ENCODE results near the gene FRAT2.
A peak's percentile ranks its signal among the peaks of the same experiment; 100 is the strongest.
"Not testable (repeated sequence)": the region's sequence is repeated elsewhere in the genome, so short reads cannot be mapped to it uniquely, and the experiment has no call there.

Gene FRAT2

GRCh38 chr10:97362310-97363033, 27.9 kb upstream of the FRAT2 start:
- DNase-seq (no peak), ATAC-seq (no peak)
- Mint-ChIP-seq H3K4me3 (no peak overlapping the region), H3K27me3 (no peaks in the 10 kb centered on the region), H3K4me1 (no peaks in the 10 kb centered on the region), H3K27ac (peak overlapping the region in 1 of 2 donors; percentile 61), H3K9me3 (no peaks in the 10 kb centered on the region)

- H3K9me3 Mint-ChIP-seq: no peaks in the 10 kb centered on the region
Measured at GRCh38 chr10:97361537-97361901, 27.0 kb upstream of the FRAT2 start.

GRCh38 chr10:97360705-97361536, 26.4 kb upstream of the FRAT2 start:
- H3K9me3 Mint-ChIP-seq: no peaks in the 10 kb centered on the region
- no peak for ATAC-seq
- H3K4me3 Mint-ChIP-seq: no peak overlapping the region
- peak overlapping the region in 1 of 2 donors; percentile 11 for H3K27ac Mint-ChIP-seq
- DNase-seq: no peak
- no peaks in the 10 kb centered on the region for H3K4me1 Mint-ChIP-seq
- H3K27me3 Mint-ChIP-seq: no peaks in the 10 kb centered on the region

More at GRCh38 chr10:97361537-97361901, 27.0 kb upstream of the FRAT2 start:
- Mint-ChIP-seq H3K4me1 (no peaks in the 10 kb centered on the region), H3K27me3 (no peaks in the 10 kb centered on the region), H3K27ac (peak overlapping the region; percentile 11 to 42), H3K4me3 (no peak overlapping the region)
- no peak for ATAC-seq
- no peak for DNase-seq

GRCh38 chr10:97358781-97359180, 24.3 kb upstream of the FRAT2 start:
- no peaks in the 10 kb centered on the region for H3K4me1 Mint-ChIP-seq
- H3K9me3 Mint-ChIP-seq: no peaks in the 10 kb centered on the region
- no peak overlapping the region for H3K4me3 Mint-ChIP-seq
- H3K27me3 Mint-ChIP-seq: no peaks in the 10 kb centered on the region
- H3K27ac Mint-ChIP-seq: no peak overlapping the region
- ATAC-seq (no peak), DNase-seq (no peak)

GRCh38 chr10:97358349-97358748, 23.8 kb upstream of the FRAT2 start:
- Mint-ChIP-seq H3K4me1 (no peaks in the 10 kb centered on the region), H3K9me3 (no peaks in the 10 kb centered on the region), H3K27ac (no peak overlapping the region), H3K4me3 (no peak overlapping the region), H3K27me3 (no peaks in the 10 kb centered on the region)
- ATAC-seq: no peak
- DNase-seq: no peak

GRCh38 chr10:97356918-97357317, 22.4 kb upstream of the FRAT2 start:
- Mint-ChIP-seq H3K27ac (no peak overlapping the region), H3K4me1 (no peaks in the 10 kb centered on the region)

GRCh38 chr10:97356318-97356914, 21.9 kb upstream of the FRAT2 start:
- Mint-ChIP-seq H3K4me3 (no peak overlapping the region), H3K4me1 (no peaks in the 10 kb centered on the region), H3K9me3 (no peaks in the 10 kb centered on the region), H3K27ac (peak overlapping the region; percentile 40 to 92), H3K27me3 (no peaks in the 10 kb centered on the region)
- ATAC-seq: peak; percentile 23
- no peak for DNase-seq

More at GRCh38 chr10:97356918-97357317, 22.4 kb upstream of the FRAT2 start:
- Mint-ChIP-seq H3K27me3 (no peaks in the 10 kb centered on the region), H3K9me3 (no peaks in the 10 kb centered on the region), H3K4me3 (no peak overlapping the region)
- DNase-seq (no peak), ATAC-seq (no peak)

GRCh38 chr10:97355571-97355975, 21.0 kb upstream of the FRAT2 start:
- Mint-ChIP-seq H3K27me3 (no peaks in the 10 kb centered on the region), H3K4me1 (no peaks in the 10 kb centered on the region), H3K9me3 (no peaks in the 10 kb centered on the region), H3K27ac (peak overlapping the region in 1 of 2 donors; percentile 79), H3K4me3 (no peak overlapping the region)
- DNase-seq: no peak
- ATAC-seq: no peak

GRCh38 chr10:97353945-97354344, 19.4 kb upstream of the FRAT2 start:
- DNase-seq (no peak), ATAC-seq (no peak)
- Mint-ChIP-seq H3K9me3 (no peaks in the 10 kb centered on the region), H3K27me3 (no peaks in the 10 kb centered on the region), H3K4me1 (no peaks in the 10 kb centered on the region), H3K27ac (no peak overlapping the region), H3K4me3 (no peak overlapping the region)

GRCh38 chr10:97349752-97350513, 15.4 kb upstream of the FRAT2 start:
- H3K27me3 Mint-ChIP-seq: no peaks in the 10 kb centered on the region
- DNase-seq (no peak), ATAC-seq (no peak)
- no peak overlapping the region for H3K27ac Mint-ChIP-seq
- no peak overlapping the region for H3K4me3 Mint-ChIP-seq
- H3K4me1 Mint-ChIP-seq: no peaks in the 10 kb centered on the region
- no peaks in the 10 kb centered on the region for H3K9me3 Mint-ChIP-seq

- Mint-ChIP-seq H3K4me1 (no peaks in the 10 kb centered on the region), H3K9me3 (no peaks in the 10 kb centered on the region), H3K27ac (no peak overlapping the region), H3K27me3 (no peaks in the 10 kb centered on the region), H3K4me3 (no peak overlapping the region)
- DNase-seq: no peak
- no peak for ATAC-seq
Measured at GRCh38 chr10:97347317-97347716, 12.8 kb upstream of the FRAT2 start.

- H3K27me3 Mint-ChIP-seq, H3K4me3 Mint-ChIP-seq, H3K27ac Mint-ChIP-seq, H3K9me3 Mint-ChIP-seq, ATAC-seq, H3K4me1 Mint-ChIP-seq, DNase-seq: not testable (repeated sequence)
Measured at GRCh38 chr10:97343664-97344063, 9.1 kb upstream of the FRAT2 start.

GRCh38 chr10:97341416-97341815, 6.9 kb upstream of the FRAT2 start:
- Mint-ChIP-seq H3K9me3 (no peaks in the 10 kb centered on the region), H3K4me3 (no peak overlapping the region), H3K27me3 (peaks cover 10% of the 10 kb centered on the region), H3K4me1 (no peaks in the 10 kb centered on the region), H3K27ac (peak overlapping the region in 1 of 2 donors; percentile 22)
- no peak for DNase-seq
- no peak for ATAC-seq

GRCh38 chr10:97338041-97338440, 3.5 kb upstream of the FRAT2 start:
- Mint-ChIP-seq H3K27me3 (peaks cover 10% of the 10 kb centered on the region), H3K9me3 (no peaks in the 10 kb centered on the region), H3K4me1 (peaks cover 6% of the 10 kb centered on the region), H3K27ac (no peak overlapping the region), H3K4me3 (no peak overlapping the region)
- no peak for DNase-seq
- ATAC-seq: no peak
